Cardiac septum (tissue), 1 donor: ENCODE measurements around the gene NRBP1. TPM values are rescaled to one million over a fixed set of nuclear protein-coding genes. Genes with fewer than 3 reads are reported as not detected.
"Not testable (repeated sequence)": the region's sequence is repeated elsewhere in the genome, so short reads cannot be mapped to it uniquely, and the experiment has no call there.

ENCODE experiments used
- DNase-seq: peaks from one replicate; pipeline ENCODE4 v3.0.0-alpha.2; 2020; ENCODE audit warnings: low spot score
- intact Hi-C: fragments of 100-400 bp; cut with DNase I; formaldehyde crosslinking; loops from one replicate; pipeline ENCODE4 v1.14.0; 2022
- total RNA-seq: library from RNA; stranded (reverse); fragmentation: NEBNext Ultra II Directional; extraction: Animal tissue kit (Norgen Biotek cat#: 25700); gene quantifications from one replicate; pipeline ENCODE4 v1.2.1, GENCODE V29; 2021
- donor health status: DM: no; HTN: no; CAD: no.

NRBP1 gene
- total RNA-seq, 1 donor from 2014 or later = 64.6 TPM

DNA sequence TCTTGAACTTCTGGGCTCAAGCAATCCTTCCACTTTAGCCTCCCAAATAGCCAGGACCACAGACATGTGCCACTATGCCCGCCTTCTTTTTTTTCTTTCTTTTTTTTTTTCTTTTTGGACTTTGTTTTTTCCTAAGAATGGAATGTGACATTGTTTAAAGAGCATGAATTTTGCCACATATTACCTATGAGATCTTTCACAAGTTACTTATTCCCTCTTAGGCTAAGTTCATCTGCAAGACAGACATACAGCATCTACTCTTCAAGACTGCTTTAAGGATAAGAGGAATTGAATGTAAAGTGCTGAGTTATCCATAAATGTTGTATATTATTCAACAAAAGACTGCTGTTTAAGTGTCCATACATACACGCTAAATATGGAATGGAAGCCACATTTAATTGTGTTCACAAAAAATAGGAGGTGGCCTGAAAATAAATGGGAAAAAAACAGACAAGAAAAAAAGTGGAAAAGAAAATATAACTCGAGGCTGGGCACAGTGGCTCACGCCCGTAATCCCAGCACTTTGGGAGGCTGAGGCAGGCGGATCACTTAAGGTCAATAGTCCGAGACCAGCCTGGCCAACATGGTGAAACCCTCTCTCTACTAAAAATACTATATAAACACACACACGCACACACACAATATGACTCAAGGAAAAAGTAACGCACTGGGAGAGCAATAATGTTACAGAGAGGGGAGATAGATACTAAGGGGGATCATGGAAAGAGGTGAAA lies 15.8 kb upstream of the NRBP1 start:
- no peak for DNase-seq
- intact Hi-C loops = no loop called here

DNA sequence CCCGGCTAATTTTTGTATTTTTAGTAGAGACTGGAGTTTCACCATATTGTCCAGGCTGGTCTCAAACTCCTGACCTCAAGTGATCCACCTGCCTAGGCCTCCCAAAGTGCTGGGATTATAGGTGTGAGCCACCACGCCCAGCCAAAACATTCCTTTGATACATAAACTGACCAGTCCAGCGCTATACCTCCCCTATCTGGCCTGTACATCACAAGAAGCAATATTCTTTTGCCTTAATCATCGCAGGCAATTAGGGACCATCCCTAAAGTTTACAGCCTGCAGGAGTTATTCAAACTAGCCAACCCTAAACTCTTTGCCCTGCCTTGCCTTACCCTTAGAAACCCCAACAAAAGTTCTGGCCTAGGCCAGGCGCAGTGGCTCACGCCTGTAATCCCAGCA lies 12.3 kb upstream of the NRBP1 start:
- intact Hi-C loops = no loop called here
- DNase-seq = no peak

DNA sequence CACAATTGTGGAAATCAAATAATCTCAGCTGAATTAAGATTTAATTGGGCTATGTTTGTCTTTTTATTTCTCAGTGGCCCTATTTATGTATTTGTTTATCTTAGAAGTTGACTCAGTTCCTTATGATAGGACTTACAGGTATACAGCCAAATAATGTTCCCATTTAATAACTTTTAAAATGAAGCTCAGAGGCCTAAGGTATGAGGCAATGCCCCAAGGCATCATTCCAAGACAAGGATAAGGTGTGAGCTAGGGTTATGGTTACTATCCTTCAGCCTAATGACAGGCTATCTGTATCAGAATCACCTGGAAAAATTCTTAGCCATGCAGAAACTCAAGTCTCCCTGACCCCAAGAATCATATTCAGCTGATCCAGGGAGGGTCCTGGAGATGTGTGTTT lies 7.4 kb upstream of the NRBP1 start:
- intact Hi-C loops = no loop called here
- no peak for DNase-seq

DNA sequence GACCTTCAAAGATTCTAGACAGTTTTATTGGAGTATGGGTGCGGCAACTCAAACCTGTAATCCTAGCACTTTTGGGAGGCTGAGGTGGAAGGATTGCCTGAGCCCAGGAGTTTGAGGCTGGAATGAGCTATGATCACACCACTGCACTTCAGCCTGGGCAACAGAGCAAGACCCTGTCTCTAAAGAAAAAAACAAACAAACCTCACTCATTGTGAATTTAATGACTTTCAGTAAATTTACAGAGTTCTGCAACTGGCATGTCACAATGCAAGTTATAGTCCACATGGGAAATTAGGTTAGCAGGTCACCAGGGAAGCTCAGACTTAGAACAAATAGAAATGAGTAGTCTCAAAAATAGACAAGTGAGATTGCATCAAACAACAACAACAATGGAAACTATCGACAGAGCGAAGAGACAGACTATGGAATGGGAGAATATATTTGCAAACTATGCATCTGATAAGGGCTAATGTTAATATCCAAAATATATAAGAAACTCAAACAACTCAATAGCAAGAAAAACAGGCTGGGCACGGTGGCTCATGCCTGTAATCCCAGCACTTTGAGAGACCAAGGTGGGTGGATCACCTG lies 6.7 kb upstream of the NRBP1 start:
- intact Hi-C loops = no loop called here
- DNase-seq = no peak

DNA sequence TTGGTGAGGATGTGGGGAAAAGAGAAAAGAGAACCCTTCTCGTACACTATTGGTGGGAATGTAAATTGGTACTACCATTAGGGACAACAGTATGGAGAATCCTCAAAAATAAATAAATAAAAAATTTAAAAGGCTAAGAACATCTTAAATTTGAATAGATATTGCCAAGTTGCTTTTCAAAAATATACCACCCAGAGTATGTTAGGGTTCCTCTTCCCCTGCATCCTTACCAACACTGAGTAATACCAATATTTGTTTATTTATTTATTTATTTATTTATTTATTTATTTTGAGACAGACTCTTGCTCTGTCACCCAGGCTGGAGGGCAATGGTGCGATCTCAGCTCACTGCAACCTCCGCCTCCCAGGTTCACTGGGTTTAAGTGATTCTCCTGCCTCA lies 5.5 kb upstream of the NRBP1 start:
- no peak for DNase-seq
- intact Hi-C loops = no loop called here

DNA sequence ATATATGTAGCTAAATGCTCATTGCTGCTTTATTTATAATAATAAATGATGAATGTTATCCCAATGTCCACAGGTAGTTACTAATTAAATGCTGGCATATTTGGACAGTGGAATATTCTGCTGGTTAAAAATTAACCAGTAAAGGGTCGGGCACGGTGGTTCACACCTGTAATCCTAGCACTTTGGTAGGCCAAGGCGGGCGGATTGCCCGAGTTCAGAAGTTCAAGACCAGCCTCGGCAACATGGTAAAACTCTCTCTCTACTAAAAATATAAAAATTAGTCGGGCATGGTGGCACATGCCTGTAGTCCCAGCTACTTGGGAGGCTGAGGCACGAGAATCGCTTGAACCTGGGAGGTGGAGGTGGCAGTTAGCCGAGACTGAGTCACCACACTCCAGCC lies 3.4 kb upstream of the NRBP1 start:
- DNase-seq = not testable (repeated sequence)
- intact Hi-C loops = loop anchor here (5.0 kb wide), 1 partner anchor 62 kb away; the partner anchor contains the start of gene IFT172

DNA sequence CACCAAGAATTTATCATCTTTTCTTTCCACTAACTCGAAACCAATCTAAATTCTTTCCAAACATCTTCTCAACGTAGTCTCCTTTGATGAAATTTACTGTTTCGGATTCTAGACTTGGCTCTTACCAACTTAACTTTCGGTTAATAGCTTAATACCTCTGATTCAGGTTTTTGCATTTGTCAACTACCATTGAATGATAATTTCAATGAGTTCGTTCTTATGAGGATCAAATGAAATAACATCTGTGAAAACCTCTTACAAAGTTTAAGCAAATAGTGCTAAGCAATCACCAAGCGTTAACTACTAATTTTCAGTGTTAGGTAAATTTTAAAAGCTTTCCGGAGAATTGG lies 593 bp upstream of the NRBP1 start:
- intact Hi-C loops = loop anchor here (1.0 to 5.0 kb wide), 4 partner anchors 19 to 59 kb away; partner anchors contain the start of genes EIF2B4, IFT172, PPM1G and SNX17
- DNase-seq = no peak

DNA sequence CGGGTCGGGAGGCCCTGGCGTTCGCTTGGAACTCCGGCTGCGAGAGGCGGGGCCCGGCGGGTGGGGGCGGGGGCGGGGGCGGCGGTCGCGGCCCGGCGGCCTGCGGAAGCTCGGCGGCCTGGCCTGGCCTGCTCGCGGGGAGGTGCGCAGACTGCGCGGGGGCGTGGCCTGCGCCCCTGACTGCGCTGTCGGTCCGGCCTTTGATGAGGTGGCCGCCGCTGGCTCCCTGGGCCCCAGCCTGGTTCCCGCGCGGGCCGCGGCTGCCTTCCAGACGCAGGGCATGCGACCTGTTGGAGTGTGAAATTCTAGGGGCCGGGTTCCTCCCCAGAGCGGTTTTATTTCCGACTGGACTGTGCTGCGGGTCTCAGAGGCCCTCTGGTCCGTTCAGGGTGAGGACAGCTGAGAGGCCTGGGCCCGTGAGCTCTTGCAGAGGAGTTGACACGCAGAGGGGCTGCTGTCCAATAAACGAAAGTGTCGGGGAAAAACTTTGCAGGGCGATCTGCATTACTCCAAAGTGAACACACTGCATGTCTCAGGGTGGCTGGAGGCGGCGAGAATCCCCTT lies 629 bp downstream of the NRBP1 start:
- intact Hi-C loops = loop anchor here (1.0 to 5.0 kb wide), 4 partner anchors 20 to 59 kb away; partner anchors contain the start of genes EIF2B4, IFT172, PPM1G and SNX17
- peak; percentile 91 for DNase-seq

DNA sequence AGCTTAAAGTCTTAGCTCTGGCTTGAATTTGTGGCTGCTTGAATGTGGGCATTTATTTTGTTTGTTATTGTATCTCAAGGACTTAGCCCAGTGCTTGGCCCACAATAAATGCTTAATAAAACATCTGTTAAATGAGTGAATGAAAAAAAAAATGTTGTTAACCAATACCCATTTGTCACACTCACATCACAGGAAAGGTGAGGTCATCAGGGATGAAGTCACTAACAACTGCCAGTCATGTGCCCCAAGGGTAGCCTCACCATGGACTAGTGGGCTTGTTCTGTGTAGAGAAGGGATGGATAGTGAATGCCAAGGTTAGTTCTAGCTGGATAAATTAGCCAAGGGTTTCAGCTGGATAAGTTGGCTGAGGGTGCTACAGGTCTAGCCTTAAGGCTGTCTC lies 3.0 kb downstream of the NRBP1 start:
- intact Hi-C loops = no loop called here
- no peak for DNase-seq

DNA sequence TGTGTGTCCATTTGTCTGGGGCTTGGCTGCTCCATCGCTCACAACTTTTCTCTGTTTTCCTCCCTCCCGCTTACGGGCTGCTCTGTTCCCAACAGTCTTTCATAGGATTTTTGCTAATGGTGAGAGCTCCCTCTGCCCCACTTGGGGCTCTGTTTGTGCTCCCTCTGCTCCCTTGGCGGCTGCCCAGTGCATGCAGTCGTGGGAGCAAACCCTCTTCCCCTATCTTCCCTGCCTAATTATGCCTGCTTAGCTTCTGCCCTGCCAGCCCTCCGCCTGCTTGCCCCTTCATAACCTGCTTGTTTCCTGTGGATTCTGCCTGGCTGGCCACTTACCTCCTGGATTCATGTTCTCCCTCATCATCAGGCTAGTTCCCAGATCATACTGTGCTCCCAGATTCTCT lies 7.2 kb downstream of the NRBP1 start:
- intact Hi-C loops = no loop called here
- DNase-seq = no peak

DNA sequence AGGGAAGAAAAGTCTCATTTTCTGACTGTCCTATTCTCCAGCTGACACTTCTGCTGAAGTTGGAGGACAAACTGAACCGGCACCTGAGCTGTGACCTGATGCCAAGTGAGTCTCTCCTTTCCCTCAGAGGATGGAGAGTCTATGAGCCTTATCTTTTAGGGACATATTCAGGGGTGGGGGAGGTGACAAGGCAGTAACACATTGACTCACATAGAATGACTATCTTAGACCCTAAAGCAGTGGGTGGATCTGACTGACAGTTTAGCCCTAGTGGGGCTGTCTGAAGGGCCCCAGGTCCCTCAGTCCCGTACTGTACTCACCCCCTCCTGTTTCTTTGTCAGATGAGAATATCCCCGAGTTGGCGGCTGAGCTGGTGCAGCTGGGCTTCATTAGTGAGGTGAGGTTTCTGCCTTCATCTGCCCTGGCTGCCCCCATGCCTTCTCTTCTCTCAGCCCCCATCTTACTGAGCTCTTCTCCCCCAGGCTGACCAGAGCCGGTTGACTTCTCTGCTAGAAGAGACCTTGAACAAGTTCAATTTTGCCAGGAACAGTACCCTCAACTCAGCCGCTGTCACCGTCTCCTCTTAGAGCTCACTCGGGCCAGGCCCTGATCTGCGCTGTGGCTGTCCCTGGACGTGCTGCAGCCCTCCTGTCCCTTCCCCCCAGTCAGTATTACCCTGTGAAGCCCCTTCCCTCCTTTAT lies 12.9 kb downstream of the NRBP1 start:
- intact Hi-C loops = no loop called here
- DNase-seq = no peak

DNA sequence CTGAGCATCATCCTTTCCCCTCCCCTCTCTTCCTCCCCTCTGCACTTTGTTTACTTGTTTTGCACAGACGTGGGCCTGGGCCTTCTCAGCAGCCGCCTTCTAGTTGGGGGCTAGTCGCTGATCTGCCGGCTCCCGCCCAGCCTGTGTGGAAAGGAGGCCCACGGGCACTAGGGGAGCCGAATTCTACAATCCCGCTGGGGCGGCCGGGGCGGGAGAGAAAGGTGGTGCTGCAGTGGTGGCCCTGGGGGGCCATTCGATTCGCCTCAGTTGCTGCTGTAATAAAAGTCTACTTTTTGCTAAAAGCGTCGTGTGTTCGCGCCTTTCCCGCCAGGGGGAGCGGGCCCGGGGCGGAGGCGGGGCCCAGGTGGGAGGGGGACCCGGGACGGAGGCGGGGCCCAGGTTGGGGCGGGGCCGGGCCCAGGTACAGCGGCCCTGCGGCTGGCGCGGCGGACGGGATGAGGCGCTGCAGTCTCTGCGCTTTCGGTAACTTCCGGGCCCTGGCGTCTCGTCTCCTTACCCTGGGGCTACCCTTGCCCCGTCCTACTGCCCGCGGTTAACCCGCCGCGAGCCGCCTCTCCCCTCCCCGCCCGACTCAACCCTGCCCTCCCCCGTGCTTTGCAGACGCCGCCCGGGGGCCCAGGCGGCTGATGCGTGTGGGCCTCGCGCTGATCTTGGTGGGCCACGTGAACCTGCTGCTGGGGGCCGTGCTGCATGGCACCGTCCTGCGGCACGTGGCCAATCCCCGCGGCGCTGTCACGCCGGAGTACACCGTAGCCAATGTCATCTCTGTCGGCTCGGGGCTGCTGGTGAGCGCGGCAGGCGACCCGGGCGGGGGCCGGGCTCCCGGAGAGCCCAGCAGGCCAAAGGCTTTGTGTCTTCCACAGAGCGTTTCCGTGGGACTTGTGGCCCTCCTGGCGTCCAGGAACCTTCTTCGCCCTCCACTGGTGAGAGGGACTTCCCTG lies 13.8 kb downstream of the NRBP1 start, which contains the start of gene KRTCAP3:
TSS of gene KRTCAP3 (plus strand) at position 424 of the 962 bp plus-strand sequence. CDS start at position 456, 32 bp downstream.
- intact Hi-C loops = no loop called here
- DNase-seq = no peak

DNA sequence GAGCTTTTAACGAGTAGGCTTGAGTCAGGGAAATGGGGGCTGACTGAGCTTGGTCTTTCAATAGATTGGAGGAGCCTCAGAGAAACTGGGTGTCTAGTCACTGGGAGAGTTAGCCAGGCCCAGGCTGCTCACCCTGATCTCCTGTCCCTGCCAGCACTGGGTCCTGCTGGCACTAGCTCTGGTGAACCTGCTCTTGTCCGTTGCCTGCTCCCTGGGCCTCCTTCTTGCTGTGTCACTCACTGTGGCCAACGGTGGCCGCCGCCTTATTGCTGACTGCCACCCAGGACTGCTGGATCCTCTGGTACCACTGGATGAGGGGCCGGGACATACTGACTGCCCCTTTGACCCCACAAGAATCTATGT lies 14.5 kb downstream of the NRBP1 start:
- no peak for DNase-seq
- intact Hi-C loops = no loop called here

DNA sequence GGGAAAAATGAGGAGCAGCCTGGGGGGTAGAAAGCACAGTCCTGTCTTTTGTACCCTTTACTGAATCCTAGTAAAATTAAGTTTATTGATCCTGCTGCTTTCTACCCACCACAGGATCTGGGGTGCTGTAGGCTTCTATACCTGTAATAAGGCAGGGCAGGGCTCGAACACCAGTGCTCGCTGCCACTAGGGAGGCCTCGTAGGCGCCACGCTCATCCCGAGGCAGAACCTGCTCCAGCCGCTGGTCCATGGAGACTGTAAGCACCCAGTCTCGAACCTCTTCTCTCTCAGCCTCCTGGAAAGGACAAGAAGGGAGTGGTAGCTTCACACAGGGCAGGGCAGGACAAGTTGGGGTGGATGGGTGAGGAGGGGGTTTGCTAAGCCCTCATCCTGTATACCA lies 16.7 kb downstream of the NRBP1 start:
- intact Hi-C loops = no loop called here
- no peak for DNase-seq

DNA sequence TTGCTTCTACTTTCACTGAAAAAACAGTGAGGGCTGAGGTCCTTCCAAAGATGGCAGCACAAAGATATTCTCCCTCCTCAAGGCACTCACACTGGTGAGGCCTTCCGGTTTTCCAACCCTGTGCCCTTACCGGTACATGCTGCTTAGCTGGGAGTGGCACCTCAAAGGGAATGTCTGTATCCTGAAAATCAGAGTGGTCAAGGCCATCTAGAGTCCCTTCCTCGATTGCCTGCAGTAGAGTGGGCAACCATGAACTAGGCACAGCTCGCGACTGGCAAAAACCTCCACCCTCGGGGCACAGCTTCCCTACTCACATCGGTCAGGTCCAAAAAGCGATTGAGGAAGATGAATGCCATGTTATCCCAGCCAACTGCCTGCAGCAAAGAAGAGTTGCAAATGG lies 17.2 kb downstream of the NRBP1 start:
- intact Hi-C loops = no loop called here

DNA sequence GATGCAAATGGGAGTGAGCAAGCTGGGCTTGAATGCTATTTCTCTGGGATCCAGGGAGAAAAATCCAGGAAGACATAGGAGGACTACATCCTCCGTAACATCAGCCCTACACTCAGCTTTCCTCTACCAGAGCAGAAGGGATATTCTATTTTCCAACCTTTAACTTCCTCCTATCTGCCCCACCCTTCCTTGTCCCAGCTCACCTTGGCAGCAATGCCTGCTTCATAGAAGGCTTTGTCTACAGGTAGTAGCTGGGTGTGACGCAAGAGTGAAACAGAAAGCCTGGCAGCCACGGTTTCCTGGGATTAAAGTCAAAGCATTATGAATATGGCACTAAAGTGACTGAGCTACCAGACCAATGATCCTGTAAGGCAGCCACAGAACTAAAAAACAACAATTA lies 17.6 kb downstream of the NRBP1 start:
- no peak for DNase-seq
- intact Hi-C loops = no loop called here

More for the DNA sequence above, 17.2 kb downstream of the NRBP1 start:
- DNase-seq = no peak

DNA sequence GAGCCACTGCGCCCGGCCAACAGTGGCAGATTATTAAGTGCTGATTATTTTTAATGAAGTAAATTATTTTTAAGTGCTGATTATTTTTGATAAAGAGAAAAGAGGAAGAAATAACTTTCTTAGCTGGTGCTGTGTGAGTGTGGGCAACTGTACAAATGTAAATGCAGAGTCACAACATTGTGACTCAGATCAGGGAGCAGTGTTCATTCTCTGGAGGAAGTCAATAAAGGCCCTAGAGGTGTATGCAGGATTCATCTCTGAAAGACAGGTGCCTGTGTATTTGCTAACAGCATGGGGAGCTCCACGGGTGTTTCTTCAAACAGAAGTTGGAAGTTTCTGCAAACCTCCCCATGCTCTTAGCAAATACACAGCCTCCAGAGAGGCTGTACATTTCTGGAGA lies 19.9 kb downstream of the NRBP1 start:
- intact Hi-C loops = no loop called here
- DNase-seq = no peak

DNA sequence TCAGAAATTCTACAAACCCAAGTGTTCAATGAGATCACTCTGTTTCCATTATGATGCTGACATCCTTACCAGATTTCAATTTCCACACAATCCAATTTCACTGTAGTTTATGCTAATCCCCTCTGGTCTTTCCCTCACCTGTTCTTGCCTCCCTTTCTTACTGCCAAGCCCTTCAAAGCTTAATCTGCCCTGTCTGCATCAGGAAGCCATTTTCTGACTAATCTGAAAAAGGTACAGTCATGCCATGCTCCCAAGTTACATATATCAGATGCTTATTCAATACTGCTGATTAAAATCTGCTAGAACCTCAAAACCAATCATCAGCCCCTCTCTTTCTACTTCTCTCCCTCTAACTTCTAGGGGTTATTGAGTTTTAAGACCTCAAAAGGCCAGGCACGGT lies 22.7 kb downstream of the NRBP1 start:
- intact Hi-C loops = no loop called here
- DNase-seq = no peak

DNA sequence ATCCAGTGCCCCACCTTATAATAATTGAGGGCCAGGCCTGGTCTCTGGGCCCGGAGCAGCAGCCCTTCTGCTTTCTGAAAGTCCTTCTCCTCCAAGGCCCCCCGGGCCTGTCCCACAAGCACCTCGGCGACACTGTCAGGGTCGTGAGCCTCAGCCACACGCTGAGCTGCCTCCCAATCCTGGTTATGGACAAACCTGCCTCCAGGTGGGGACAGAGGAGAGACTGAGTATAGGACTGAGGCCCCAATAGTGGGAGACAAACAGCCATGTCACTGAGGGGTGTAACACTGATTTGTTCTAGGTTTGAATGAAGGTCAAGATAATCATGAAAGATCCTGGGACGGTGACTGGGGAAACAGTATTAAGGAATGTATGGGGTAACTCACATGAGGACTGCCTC lies 25.5 kb downstream of the NRBP1 start:
- DNase-seq = no peak
- intact Hi-C loops = no loop called here
